BE2C (cell line): Measurements from ENCODE around the gene ARMC9.

Experiments
- DNase-seq: peaks from one replicate; pipeline ENCODE4 v3.0.0-alpha.2; 2020
- H3K27me3 ChIP-seq: fragments of 250-450 bp; sonication (Bioruptor Pico); 2 replicates; pipeline ENCODE4 v1.5.1; 2020; ENCODE audit warnings: mild to moderate bottlenecking
- H3K36me3 ChIP-seq: fragments of 250-450 bp; sonication (Bioruptor Pico); 2 replicates; pipeline ENCODE4 v1.5.1; 2020; ENCODE audit warnings: mild to moderate bottlenecking
- H3K4me1 ChIP-seq: fragments of 250-450 bp; sonication (Bioruptor Pico); 2 replicates; pipeline ENCODE4 v1.5.1; 2020
- H3K4me3 ChIP-seq: 2 replicates; pipeline ENCODE4 v1.5.1; 2011; ENCODE audit warnings: low read depth, low read length
- H3K9me3 ChIP-seq: fragments of 250-450 bp; sonication (Bioruptor Pico); 2 replicates; pipeline ENCODE4 v1.5.1; 2020
- CTCF ChIP-seq: IDR thresholded peaks from 2 replicates; pipeline ENCODE4 v1.5.1; 2012; ENCODE audit warnings: mild to moderate bottlenecking, low read depth, low read length

Gene ARMC9

DNA sequence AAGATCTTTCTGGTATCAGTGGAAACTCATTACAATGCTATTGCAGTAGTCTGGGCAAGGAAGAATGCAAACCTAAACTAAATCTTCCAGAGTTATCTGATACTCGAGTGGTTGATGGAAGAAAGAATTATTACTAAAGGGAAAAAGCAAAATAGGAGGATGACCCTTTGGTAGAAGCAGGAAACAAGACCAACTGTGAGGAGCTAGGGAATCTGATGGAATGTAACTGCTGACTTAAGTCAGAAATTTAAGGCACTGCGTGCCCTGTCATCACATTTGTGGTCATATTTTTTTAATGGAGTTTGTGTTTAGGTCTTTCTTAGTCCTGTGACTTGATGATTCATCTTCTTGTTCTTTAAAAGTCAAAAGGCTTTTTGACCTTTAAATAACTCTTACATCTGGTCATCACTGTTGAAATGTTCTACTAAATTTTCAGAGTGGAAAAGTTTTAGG is 36.5 kb upstream of the ARMC9 start:
- no peaks in the 10 kb centered on the region for H3K27me3 ChIP-seq
- H3K4me3 ChIP-seq = no peak overlapping the region
- peaks cover 26% of the 10 kb centered on the region for H3K36me3 ChIP-seq
- H3K9me3 ChIP-seq = no peaks in the 10 kb centered on the region
- no peak for DNase-seq
- no peaks in the 10 kb centered on the region for H3K4me1 ChIP-seq
- no peak for TF ChIP-seq CTCF

GRCh38 chr2:231163011-231163410 is 35.4 kb upstream of the ARMC9 start:
- DNase-seq = no peak
- Histone ChIP-seq H3K4me1 (no peaks in the 10 kb centered on the region), H3K9me3 (no peaks in the 10 kb centered on the region), H3K4me3 (no peak overlapping the region), H3K36me3 (peaks cover 31% of the 10 kb centered on the region), H3K27me3 (no peaks in the 10 kb centered on the region)
- TF ChIP-seq CTCF = no peak

- Histone ChIP-seq H3K9me3 (no peaks in the 10 kb centered on the region), H3K36me3 (peaks cover 34% of the 10 kb centered on the region), H3K4me3 (no peak overlapping the region), H3K27me3 (no peaks in the 10 kb centered on the region), H3K4me1 (peaks cover 2% of the 10 kb centered on the region)
- no peak for TF ChIP-seq CTCF
- DNase-seq = no peak
Observed at GRCh38 chr2:231163414-231164095, 34.9 kb upstream of the ARMC9 start.

DNA sequence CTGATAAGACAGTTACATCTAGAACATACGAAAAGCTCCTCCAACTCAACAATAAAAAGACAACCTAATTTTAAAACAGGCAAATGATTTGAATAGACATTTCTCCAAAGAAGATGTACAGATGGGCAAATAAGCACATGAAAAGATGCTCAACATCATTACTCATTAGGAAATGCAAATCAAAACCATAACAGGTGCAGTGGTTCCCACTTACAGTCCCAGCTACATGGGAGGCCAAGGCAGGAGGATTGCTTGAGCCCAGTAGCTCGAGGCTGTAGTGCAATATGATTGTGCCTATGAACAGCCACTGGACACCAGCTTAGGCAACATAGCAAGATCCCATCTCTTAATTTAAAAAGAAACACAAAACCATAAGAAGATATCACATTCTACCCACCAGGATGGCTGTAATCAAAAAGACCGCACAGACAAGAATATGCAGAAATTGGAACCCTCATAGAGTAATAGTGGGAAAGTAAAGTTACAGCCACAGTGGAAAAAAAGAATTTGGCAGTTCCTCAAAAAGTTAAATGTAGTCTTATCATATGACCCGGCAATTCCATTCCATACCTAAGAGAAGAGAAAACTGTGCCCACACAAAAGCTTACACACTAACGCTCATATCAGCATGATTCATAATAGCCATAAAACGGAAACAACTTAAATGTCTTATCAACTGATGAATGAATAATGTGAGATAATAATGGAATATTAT is 30.5 kb upstream of the ARMC9 start:
- Histone ChIP-seq H3K9me3 (no peaks in the 10 kb centered on the region), H3K27me3 (no peaks in the 10 kb centered on the region), H3K4me3 (no peak overlapping the region), H3K36me3 (peaks cover 59% of the 10 kb centered on the region), H3K4me1 (peaks cover 28% of the 10 kb centered on the region)
- no peak for TF ChIP-seq CTCF
- no peak for DNase-seq

GRCh38 chr2:231168460-231169139 is 29.8 kb upstream of the ARMC9 start:
- H3K4me1 ChIP-seq = peaks cover 28% of the 10 kb centered on the region
- H3K4me3 ChIP-seq = no peak overlapping the region
- peaks cover 59% of the 10 kb centered on the region for H3K36me3 ChIP-seq
- no peaks in the 10 kb centered on the region for H3K27me3 ChIP-seq
- DNase-seq = no peak
- no peaks in the 10 kb centered on the region for H3K9me3 ChIP-seq
- no peak for TF ChIP-seq CTCF
